Measurements from ENCODE around the gene RAB31.

The RAB31 gene

GRCh38 chr18:9788860-9789259 is 80.8 kb downstream of the RAB31 start:
- no peak for TF ChIP-seq CTCF (IDR thresholded peaks at IDR 0.05; ENCODE audit: insufficient read depth, missing control alignments)
- FAIRE-seq (no peak), DNase-seq (ENCODE audit: insufficient read length, low spot score) (no peak)

- TF ChIP-seq CTCF (IDR thresholded peaks at IDR 0.05; ENCODE audit: insufficient read depth, missing control alignments) = no peak
- DNase-seq (ENCODE audit: insufficient read length, low spot score) (no peak), FAIRE-seq (no peak)
Observed at GRCh38 chr18:9790261-9790660, 82.2 kb downstream of the RAB31 start.

- TF ChIP-seq CTCF (IDR thresholded peaks at IDR 0.05; ENCODE audit: insufficient read depth, missing control alignments) = no peak
- DNase-seq (ENCODE audit: insufficient read length, low spot score) (no peak), FAIRE-seq (no peak)
Observed at GRCh38 chr18:9791991-9792390, 83.9 kb downstream of the RAB31 start.

GRCh38 chr18:9792565-9793245 is 84.6 kb downstream of the RAB31 start:
- peak; percentile 32 for TF ChIP-seq CTCF (IDR thresholded peaks at IDR 0.05; ENCODE audit: insufficient read depth, missing control alignments)
- DNase-seq (ENCODE audit: insufficient read length, low spot score) (no peak), FAIRE-seq (no peak)

- DNase-seq (ENCODE audit: insufficient read length, low spot score) (no peak), FAIRE-seq (no peak)
- TF ChIP-seq CTCF (IDR thresholded peaks at IDR 0.05; ENCODE audit: insufficient read depth, missing control alignments) = no peak
Observed at GRCh38 chr18:9796011-9796410, 87.9 kb downstream of the RAB31 start.

- FAIRE-seq = no peak
- no peak for DNase-seq (ENCODE audit: insufficient read length, low spot score)
- TF ChIP-seq CTCF (IDR thresholded peaks at IDR 0.05; ENCODE audit: insufficient read depth, missing control alignments) = no peak
Observed at GRCh38 chr18:9796935-9797549, 88.9 kb downstream of the RAB31 start.
